ENCODE measurements around the gene PRKN.

DNA sequence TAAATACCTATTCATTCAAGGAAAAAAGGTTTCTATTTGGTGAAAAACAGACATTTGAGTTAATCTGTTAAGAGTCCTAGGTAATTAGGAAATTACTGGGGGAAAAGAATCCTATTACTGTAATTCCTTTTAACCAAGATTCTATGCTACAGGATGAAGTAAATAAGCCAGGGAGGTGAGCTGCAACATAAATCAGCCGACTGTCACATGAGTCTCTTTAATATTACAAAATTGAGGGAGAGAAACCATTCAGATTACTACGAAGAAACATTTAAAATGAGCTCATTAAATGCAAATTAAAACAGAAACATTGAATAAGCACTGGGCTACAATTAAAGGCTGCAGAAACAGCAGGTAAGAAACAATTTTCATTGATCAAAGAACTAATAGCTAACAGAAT lies 5.3 kb downstream of the PRKN start:
- TF ChIP-seq POLR2A (IDR thresholded peaks at IDR 0.05; ENCODE audit: extremely low read depth, insufficient read length) (no peak), CTCF (IDR thresholded peaks at IDR 0.05; ENCODE audit: low read depth, low read length) (no peak)
